HepG2 (cell line): Measurements from ENCODE around the gene FOXN3. TPM values are rescaled to one million over a fixed set of nuclear protein-coding genes. Genes with fewer than 3 reads are reported as not detected.

Experiments
- ATAC-seq: fragments of 200-7000 bp; cut with Tn5 transposase; 3 replicates; pipeline ENCODE4 v1.9.1; 2020; ENCODE audit warnings: mild to moderate bottlenecking, moderate library complexity
- BruUV-seq: library from RNA; stranded (reverse); fragments of 400-500 nt; replicated peaks from 2 replicates; lab custom pipeline; 2021; lab: Mats Ljungman, UMichigan
- CTCF ChIA-PET: fragments of 300-600 bp; formaldehyde crosslinking; extraction: SDS; loops from one replicate; lab custom pipeline; 2021; ENCODE audit warnings: low total read pairs, inconsistent platforms, low intra/inter-chr PET ratio; lab: Yijun Ruan, JAX
- POLR2A ChIA-PET: fragments of 350-600 bp; sonication (Branson Sonifier 250); formaldehyde crosslinking; loops from one replicate; lab custom pipeline; 2020; ENCODE audit warnings: antibody characterized with exemption, inconsistent platforms; lab: Yijun Ruan, JAX
- DNase-seq: peaks from one replicate; pipeline ENCODE4 v3.0.0-alpha.2; 2015; ENCODE audit warnings: low spot score
- FAIRE-seq: peaks from 3 replicates; lab custom pipeline; 2011; peaks lifted over from hg19 to GRCh38; lab: Jason Lieb, UNC
- H2AFZ ChIP-seq: one replicate; pipeline ENCODE4 v1.6.1; 2011; ENCODE audit warnings: low read length, inconsistent platforms
- H3K27ac ChIP-seq: fragments of 300-600 bp; 3 replicates; pipeline ENCODE4 v1.8.0; 2011; ENCODE audit warnings: mixed run types, mild to moderate bottlenecking, mixed read lengths, low read length, inconsistent platforms; ENCODE audit not compliant: insufficient read depth; ENCODE audit errors: extremely low read length
- H3K27me3 ChIP-seq, 2 experiments: fragments of 200-600 bp in 1 of 2; 2 replicates in 1 of 2; 3 replicates in 1 of 2; pipeline versions ENCODE4 v1.6.0 to v1.8.0; 2011; ENCODE audit warnings: low read length in 2 of 2, mild to moderate bottlenecking in 2 of 2, moderate library complexity in 2 of 2, inconsistent platforms in 1 of 2; ENCODE audit not compliant: insufficient read depth in 2 of 2, control insufficient read depth in 1 of 2
- H3K36me3 ChIP-seq, 2 experiments: fragments of 200-600 bp in 1 of 2; replicated peaks in 1 of 2; 2 replicates in 1 of 2; 3 replicates in 1 of 2; pipeline versions ENCODE4 v1.5.1 to v1.8.0; 2011; ENCODE audit warnings: low read length in 2 of 2, inconsistent platforms in 1 of 2; ENCODE audit not compliant: insufficient read depth in 2 of 2, control insufficient read depth in 1 of 2
- H3K4me1 ChIP-seq: 2 replicates; pipeline ENCODE4 v1.5.1; 2012; ENCODE audit warnings: low read length, inconsistent platforms; ENCODE audit not compliant: insufficient read depth
- H3K4me2 ChIP-seq: 2 replicates; pipeline ENCODE4 v1.6.0; 2011; ENCODE audit warnings: low read depth, low read length, inconsistent platforms
- H3K4me3 ChIP-seq, 3 experiments: fragments of 200-600 bp in 1 of 3; sonication (generic), shearing (Covaris generic) in 1 of 3; replicated peaks in 1 of 3; 2 replicates each; pipeline ENCODE4 v1.5.1; 2011 to 2016; ENCODE audit warnings: low read length in 3 of 3, inconsistent platforms in 2 of 3, low read depth in 2 of 3, mild to moderate bottlenecking in 2 of 3, control low read depth in 1 of 3, mixed read lengths in 1 of 3; ENCODE audit not compliant: insufficient read depth in 1 of 3
- H3K79me2 ChIP-seq: one replicate; pipeline ENCODE4 v1.6.1; 2011; ENCODE audit warnings: low read length, inconsistent platforms; ENCODE audit not compliant: insufficient read depth
- H3K9ac ChIP-seq: 2 replicates; pipeline ENCODE4 v1.6.0; 2011; ENCODE audit warnings: mild to moderate bottlenecking, low read depth, low read length, inconsistent platforms; ENCODE audit not compliant: insufficient read depth
- H3K9me3 ChIP-seq: 2 replicates; pipeline ENCODE4 v1.5.1; 2012; ENCODE audit warnings: mild to moderate bottlenecking, low read length
- H4K20me1 ChIP-seq: 2 replicates; pipeline ENCODE4 v1.6.0; 2011; ENCODE audit warnings: inconsistent platforms, mild to moderate bottlenecking, low read length, moderate library complexity; ENCODE audit not compliant: insufficient read depth
- KDM3A ChIP-seq: IDR thresholded peaks from 2 replicates; pipeline ENCODE4 v1.6.1; 2018; ENCODE audit warnings: low read depth, missing compliant biosample characterization
- PRDM15 ChIP-seq: sonication (generic); formaldehyde crosslinking; IDR thresholded peaks from 2 replicates; pipeline ENCODE4 v1.4.0; 2020; ENCODE audit warnings: missing genetic modification reagents
- ZNF367 ChIP-seq: sonication (generic); formaldehyde crosslinking; IDR thresholded peaks from 2 replicates; pipeline ENCODE4 v1.4.0; 2020; ENCODE audit warnings: missing genetic modification reagents, borderline replicate concordance
- WGBS: methylation state at CpG from one replicate; pipeline ENCODE4 v1.1.6; 2017; ENCODE audit warnings: low lambda C conversion rate; 5-methylcytosine and 5-hydroxymethylcytosine counted together
- in situ Hi-C: cut with HindIII; loops from 2 replicates; pipeline ENCODE4 v1.10.0; 2017; ENCODE audit warnings: low pct_unique_long_range_greater_than_20kb; ENCODE audit not compliant: extremely low pct_ligation_motif_present
- intact Hi-C: fragments of 100-400 bp; cut with micrococcal nuclease; formaldehyde crosslinking; loops from one replicate; pipeline ENCODE4 v1.10.0; 2022; ENCODE audit not compliant: unreplicated experiment
- polyA plus RNA-seq, 8 experiments: library from polyadenylated mRNA; depleted of rRNA in 3 of 8; stranded (reverse) in 7 of 8; unstranded in 1 of 8; fragments of >200 nt; fragmentation: Illumina TruSeq in 4 of 8; extraction: Trizol in 4 of 8; gene quantifications; 2 replicates each; pipeline versions ENCODE4 v1.2.1 to v1.2.3, GENCODE V29; 2011 to 2016; ENCODE audit warnings: low read depth in 4 of 8, missing spikeins in 1 of 8, mixed read lengths in 1 of 8; ENCODE audit not compliant: insufficient read depth in 1 of 8
- total RNA-seq, 5 experiments: library from RNA; depleted of rRNA; stranded (reverse); fragments of >200 nt; fragmentation: Illumina TruSeq; extraction: Trizol; gene quantifications; 2 replicates each; pipeline ENCODE4 v1.2.3, GENCODE V29; 2016; ENCODE audit warnings: low read depth in 1 of 5

The FOXN3 gene
- total and polyA plus RNA-seq, 2 of the 13 experiments (the other 11 are each of a cell fraction or from before 2014, with no cell fraction given): 32.4 to 70.2 TPM

- in situ Hi-C loops (no loop called here), intact Hi-C loops (no loop called here)
- Histone ChIP-seq H3K36me3 (no peaks in the 10 kb centered on the region), H3K79me2 (no peaks in the 10 kb centered on the region), H3K4me2 (no peak overlapping the region), H3K9me3 (no peaks in the 10 kb centered on the region; the same call in 1 of the 2 replicates), H2AFZ (no peak overlapping the region), H4K20me1 (no peaks in the 10 kb centered on the region), H3K4me3 (no peak overlapping the region), H3K9ac (no peak overlapping the region), H3K4me1 (peaks cover 20% of the 10 kb centered on the region), H3K27me3 (no peaks in the 10 kb centered on the region; a peak in 1 of 5 replicates), H3K27ac (no peak overlapping the region)
- ATAC-seq (no peak), DNase-seq (no peak), FAIRE-seq (no peak)
- TF ChIP-seq PRDM15 (CRISPR knock-in tag): no peak
- no peak for TF ChIP-seq ZNF367
- TF ChIP-seq KDM3A (CRISPR knock-in tag): no peak
- ChIA-PET CTCF (no interaction called here), POLR2A (no interaction called here)
- no TSS peak for BruUV-seq
- 28% methylated on average over 5 of the region's 5 CpGs for WGBS
These were observed 309.4 kb downstream of the FOXN3 start for GRCh38 chr14:89107626-89108025.
